Body of pancreas (tissue), 4 donors: ENCODE data around the gene UGT2A1.

Experiments used
- POLR2A ChIP-seq, 3 donors: fragments of 450-650 bp; IDR thresholded peaks; one replicate each; pipeline ENCODE4 v1.6.1; 2016; ENCODE audit warnings: antibody characterized with exemption in 3 of 3, mild to moderate bottlenecking in 2 of 3
- TF ChIP-seq, protein P1 (sequence below), 7 experiments: fragments of 450-650 bp in 4 of 7; fragments of 200-600 bp in 3 of 7; sonication (generic) in 3 of 7; IDR thresholded peaks; one replicate each; pipeline ENCODE4 v1.5.1; 2016 to 2019; ENCODE audit warnings: antibody characterized with exemption in 7 of 7

DNA sequence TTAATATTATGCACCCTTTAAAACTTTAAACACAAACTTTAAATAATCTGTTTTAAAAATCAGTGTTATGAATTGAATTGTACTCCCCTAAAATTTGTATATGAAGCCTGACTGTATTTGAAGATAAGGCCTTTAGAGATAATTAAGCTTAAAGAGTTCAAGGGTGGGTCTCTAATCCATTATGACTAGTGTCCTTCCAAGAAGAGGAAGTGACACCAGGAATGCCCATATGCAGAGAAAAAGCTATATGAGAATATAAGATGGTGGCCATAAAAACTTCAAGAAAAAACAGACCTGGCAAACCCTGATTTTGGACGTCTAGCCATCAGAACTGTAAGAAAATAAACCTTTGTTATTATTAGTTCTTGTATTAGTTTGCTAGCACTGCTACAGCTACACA lies 42.6 kb downstream of the UGT2A1 start:
- TF ChIP-seq, protein P1, sequence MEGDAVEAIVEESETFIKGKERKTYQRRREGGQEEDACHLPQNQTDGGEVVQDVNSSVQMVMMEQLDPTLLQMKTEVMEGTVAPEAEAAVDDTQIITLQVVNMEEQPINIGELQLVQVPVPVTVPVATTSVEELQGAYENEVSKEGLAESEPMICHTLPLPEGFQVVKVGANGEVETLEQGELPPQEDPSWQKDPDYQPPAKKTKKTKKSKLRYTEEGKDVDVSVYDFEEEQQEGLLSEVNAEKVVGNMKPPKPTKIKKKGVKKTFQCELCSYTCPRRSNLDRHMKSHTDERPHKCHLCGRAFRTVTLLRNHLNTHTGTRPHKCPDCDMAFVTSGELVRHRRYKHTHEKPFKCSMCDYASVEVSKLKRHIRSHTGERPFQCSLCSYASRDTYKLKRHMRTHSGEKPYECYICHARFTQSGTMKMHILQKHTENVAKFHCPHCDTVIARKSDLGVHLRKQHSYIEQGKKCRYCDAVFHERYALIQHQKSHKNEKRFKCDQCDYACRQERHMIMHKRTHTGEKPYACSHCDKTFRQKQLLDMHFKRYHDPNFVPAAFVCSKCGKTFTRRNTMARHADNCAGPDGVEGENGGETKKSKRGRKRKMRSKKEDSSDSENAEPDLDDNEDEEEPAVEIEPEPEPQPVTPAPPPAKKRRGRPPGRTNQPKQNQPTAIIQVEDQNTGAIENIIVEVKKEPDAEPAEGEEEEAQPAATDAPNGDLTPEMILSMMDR (IDR thresholded peaks at IDR 0.05) = no peak
- TF ChIP-seq POLR2A (IDR thresholded peaks at IDR 0.05) = no peak
